GM10847 (cell line): Measurements from ENCODE around the gene TSHZ3.

Source experiments
- POLR2A ChIP-seq: IDR thresholded peaks from 2 replicates; pipeline ENCODE4 v1.6.1; 2011; ENCODE audit not compliant: insufficient read length; ENCODE audit errors: extremely low read depth

TSHZ3 gene

DNA sequence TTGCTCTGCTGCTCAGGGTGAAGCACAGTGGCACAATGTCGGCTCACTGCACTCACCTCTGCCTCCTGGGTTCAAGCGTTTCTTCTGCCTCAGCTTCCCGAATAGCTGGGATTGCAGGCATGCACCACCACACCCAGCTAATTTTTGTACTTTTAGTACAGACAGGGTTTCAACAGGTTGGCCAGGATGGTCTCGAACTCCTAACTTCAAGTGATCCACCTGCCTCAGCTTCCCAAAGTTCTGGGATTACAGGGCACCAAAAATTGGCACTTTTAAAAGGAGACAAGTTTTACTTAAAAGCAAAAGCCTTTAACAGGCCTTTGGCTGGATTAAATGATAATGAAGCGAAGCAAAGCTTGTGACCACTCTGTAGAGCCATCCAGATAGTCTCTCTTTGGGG lies 12.5 kb upstream of the TSHZ3 start:
- TF ChIP-seq POLR2A, result no peak

DNA sequence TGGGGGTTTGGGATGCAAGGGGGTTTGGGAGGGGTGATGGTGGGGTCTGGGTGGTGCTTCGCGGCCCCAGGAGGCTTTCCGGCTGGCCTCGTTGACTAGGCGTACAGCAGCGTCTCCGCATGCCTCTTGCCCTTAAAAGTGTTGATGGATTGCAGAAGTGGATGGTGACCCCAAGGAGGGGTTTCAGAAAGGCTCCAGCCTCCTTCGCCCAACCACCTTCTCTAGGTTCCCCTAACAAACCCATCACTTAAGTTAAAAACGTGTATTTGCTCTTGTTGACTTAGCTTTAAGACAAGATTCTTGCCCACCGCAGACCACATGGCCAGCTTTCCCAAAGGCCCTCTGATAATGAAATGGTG lies 8.1 kb upstream of the TSHZ3 start:
- no peak for TF ChIP-seq POLR2A

DNA sequence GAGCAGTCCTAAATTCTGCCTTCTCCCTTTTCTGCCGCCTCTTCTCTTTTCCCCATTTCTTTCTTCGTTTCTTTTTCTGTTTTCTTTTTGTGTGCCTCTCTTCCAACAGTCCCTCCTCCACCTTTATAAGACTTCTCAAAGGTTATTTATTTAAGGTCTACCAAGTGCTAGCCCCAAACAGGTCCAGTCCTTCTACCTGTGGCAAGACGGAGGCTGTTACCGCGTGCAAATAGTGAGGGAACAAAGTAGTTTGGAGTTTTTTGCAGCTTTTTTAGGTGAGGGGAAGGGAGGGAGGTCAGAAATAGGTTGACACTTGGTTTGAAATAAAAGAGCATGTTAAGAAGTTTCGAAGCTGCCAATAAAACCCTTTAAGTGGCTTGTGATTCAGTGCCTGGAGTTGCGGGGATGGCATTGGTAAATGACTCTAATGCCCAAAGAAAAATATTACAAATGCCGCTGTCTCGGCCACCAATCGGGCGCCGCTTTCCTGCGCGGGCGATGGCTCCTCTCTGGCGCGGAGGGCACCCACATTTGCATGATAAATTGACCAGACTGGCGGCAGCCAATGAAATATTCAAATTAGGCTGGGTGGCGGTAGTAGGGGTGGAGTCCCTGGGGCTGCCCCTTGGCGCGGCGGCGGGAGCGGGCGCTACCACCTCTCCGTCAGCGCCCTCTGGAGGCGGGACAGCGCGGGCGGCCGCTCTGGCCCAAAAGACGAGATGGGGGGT lies 7.5 kb upstream of the TSHZ3 start:
- TF ChIP-seq POLR2A, result no peak

DNA sequence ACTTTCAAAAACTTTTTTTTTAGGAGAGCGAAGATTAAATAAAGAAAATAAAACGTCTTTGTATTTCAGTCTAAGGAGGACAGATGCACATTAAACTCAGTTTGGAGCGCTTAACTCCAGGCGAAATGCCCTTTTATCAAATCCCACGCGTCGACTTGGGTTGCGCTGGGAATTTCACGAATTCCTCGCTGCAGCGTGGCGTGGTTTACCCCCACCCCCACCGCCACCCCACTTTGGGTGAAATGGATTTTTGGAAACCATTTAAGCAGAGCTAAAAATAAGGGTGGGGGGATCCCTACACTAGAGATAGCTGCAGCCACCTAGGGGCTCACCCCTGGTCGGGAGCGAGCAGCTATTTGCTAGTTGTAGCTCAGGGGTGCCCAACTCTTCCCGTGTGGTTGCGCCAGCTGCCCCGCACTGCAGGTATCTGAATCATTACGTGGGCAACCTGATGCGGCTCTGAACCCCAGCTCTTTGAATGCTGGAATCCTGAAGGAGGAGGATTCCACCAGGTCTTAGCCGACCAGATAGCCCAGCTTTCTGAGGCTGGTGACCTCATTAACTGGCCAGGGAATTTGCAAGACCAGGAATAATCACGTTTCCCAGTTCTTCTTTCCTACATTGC lies 6.5 kb upstream of the TSHZ3 start:
- TF ChIP-seq POLR2A, result no peak

DNA sequence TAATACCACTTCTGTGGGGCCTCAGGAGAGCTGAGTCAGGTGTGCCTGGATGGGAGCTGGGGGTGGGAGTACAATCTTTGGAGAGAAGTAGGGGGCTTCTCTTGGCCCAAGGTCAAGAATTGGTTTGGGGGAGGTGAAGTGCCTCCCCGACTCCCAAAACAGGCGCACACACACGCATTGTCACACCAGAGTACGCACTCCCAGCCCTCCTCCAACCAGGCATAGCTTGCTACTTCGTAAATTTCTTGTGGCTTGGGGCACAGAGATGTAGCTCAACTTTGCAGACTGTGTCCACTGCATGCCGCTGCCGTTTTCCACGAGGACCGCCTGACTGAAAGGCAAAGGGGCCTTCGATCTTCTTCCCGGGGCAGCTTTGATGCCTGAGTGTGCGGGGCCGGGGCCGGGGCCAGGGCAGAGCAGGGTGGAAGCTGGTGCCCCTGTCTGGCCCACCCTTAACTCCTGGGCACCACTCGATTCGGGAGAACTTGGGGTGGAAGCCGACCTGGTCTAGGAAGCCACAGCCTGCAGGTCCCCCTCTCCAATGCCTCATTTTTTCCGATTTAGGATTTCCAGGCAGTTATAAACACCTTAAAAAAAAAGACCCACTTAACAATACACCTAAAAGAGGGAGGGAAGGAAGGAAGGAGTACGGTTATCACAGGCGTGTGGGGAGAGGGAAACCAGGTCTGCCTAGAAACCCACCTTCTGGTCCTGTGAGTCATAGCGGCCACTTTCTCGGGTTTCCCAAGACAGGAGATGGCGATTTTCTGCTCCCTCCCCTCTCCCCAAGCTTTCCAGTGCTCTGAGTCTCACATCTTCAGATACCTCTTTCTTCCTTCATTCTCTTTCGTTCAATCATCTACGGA lies 5.8 kb upstream of the TSHZ3 start:
- no peak for TF ChIP-seq POLR2A

DNA sequence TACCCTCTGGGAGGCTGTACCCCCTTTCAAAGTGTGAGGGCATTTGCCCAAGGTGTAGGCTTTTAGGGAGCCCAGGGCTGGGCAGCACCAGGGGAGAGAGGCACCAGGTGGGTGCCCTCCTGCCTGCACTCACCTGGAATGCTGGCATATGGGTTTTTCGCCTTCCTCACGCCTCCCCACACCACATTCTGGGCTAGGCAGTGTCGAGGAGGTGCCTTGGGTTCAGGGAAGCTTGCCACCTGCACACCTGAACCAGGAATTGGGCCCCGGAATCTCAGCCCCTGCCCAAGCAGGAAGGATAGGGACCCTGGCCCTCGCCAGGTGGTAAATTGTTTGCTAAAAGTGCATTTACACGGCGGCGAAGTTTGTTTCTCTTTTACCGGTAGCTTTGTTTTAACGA lies 5.1 kb upstream of the TSHZ3 start:
- TF ChIP-seq POLR2A, result no peak

DNA sequence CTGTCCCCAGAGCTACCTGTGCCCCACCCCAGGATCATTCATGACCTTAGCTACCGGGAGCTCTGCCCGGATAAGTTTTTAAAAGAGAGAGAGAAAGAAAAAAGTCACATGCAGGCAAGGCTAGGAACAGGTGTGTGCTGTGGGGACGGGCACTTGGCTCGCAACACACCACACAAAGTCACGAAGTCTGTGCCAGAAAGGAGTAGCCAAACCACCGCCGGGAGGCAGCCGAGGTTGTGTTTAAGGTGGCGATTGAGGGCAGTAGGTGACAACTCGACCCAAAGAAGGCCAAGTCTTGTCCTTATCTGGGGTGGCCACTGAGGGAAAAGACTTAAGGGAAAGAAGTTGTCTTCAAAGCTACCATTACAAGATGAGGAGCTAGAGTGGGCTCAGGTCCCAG lies 4.6 kb upstream of the TSHZ3 start:
- TF ChIP-seq POLR2A, result no peak

DNA sequence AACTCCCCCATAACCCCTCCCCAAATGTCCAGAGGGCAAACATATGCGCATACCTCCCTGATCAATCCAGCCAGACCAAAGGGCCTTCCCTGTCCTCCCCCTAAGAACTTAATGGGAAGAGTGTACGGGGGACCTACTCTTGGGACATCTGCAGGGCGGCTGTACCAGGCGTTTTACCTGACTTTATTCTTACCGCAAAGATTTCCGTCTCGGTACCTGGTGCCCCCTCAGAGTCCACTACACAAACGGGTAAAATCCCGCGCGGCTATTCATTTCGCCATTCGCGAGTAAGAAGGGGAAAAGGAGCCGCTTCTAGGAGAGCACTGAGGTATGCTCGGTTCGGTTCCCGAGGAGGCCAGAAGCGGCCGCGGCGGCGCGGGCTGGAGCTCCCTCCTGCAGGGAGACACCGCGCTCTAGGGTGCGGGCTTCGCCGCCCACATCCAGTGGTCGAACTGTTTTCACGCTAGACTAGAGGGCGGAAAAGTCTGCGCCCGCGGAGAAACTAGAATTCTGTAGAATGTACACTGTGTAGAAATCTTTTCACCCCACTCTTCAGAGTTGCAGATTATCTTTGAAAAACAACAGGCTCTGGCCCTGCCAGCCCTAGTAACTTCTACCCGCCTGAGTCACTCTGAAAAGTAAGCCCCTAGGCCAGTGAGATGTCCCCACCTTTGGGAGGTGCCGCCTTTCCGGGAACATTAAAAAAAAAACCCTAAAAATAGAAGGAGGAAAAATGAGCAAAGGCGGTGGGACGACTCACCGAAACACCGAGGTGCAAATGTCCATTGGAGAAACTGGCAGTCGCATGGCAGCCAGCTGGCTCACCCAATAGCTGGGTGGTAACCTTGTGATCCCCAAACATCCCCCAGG lies 3.8 kb upstream of the TSHZ3 start:
- TF ChIP-seq POLR2A, result no peak

DNA sequence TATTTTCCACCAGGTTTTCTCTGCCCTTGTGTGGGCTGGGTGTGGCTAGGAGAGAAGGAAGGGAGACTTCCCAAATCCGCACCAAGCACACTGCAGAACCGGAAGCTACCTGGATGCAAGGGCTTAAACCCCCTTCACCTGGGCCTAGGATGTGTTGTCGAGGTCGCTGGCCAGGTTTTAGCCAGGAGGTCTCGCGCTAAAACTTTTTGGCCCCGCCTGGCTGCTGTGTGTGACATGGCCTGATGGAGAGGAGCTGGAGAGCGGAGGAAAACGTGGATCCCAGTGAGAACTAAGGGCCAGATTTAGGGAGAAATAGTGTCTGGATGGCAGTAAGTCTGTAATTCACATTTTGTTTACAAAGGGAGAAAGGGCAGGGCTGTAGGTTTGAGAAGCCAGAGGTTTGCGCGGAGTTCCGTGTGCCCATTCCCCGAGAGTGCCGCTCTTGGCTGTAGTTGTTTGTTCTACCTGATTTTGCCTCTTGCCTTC lies 3.1 kb upstream of the TSHZ3 start:
- TF ChIP-seq POLR2A, result no peak

DNA sequence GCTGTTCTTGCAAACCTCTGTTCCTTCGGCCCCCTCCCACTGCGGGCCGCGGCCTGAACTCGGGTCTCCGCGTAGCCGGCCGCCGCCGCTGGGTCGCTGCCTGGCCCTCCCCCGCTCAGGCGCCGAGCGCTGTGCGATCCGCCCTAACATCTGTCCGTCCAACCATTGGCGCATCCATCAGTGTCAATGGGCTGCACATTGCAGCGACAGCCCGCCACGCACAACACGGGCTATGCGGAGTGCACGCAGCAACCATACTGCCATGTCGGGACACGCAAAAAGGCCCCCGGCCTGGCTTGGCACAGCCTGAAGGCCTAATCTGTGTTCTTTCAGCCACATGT lies 2.6 kb upstream of the TSHZ3 start:
- TF ChIP-seq POLR2A, result no peak

DNA sequence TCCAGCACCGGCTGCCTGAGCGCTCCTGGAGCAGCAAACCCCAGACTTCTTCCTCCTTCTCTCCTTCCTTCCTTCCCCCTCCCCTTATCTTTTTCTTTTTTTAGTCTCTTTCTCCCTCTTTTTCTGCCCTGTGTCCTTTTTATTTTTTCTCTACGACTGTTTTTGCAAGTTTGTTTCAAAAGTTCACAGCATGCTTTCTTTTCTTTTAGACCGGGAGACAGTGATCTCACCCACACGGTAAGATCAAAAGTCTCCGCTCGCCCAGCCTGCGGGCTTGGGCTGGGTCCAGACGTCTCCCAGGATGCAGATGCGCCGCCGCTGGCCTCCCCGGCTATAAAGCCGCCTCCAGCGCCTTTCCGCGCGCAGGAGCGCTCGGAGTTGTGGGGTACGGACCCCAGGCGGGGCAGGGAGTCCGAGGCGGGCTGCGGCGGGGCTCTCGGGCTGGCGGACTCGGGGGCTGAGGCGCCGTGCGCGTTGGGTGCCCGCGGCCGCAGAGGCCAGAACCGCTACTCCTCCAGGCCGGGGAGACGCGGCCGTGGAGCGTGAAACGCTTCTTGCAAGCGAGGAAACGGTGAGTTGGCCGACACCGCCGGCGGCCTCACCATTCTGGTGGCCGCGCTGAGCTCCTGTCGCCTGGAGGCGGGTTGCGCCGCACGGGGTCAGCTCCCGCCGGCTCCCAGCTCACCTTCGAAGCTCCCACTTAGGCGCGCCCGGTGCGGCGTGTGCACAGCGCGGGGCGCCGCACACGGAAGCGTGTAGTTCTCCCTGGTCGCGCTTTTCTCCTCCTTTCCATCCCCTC lies 2.0 kb upstream of the TSHZ3 start:
- no peak for TF ChIP-seq POLR2A

DNA sequence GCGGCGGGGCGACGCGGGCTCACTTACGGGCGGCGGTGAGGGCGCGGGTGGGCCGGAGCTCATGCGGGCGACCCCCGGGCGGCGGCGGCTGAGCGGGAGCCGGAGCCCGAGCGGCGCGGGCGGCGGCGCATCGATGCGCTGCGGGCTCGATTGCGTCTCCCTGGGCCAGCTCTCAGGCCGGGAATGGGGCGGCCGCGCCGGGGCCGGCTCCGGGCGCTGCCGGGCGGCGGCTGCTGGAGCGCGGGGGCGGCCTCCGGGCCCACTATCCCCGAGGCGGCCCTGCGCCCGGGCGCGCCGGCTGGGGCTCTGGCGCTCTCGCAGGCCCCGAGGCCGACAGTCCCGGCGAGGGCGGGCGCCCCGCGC lies 1.4 kb upstream of the TSHZ3 start:
- TF ChIP-seq POLR2A, result no peak

DNA sequence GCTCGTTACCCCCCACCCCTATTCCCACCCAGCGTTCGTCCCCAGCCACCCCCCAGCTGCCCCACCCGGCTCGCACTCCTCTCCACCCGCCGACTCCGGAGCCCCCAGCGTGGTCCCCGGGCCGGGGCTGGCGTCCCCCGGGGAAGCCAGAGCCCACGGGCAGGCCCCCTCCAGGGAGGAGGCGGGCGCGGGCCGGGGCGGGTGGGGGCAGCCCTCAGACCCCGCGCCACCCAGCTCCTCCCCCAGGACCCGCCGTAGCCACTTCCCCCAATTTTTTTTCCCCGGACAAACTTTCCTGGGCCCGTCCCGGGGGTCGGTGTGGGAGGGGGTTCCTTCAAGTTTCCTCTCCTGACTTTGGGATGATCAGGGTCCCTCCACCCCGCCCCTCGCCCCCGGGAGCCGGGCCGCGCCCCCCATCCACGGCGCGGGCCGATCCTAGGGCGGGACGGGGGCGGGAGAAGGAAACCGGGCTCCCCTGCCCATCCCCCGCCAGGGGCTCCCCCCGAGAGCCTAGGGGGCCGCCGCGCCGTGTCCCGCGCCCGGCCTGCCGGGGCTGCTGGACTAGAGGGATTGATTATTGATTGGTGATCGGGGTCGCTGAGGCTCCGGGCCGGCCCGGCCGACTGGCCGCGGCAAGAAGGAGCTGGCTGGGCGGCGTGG lies 927 bp upstream of the TSHZ3 start:
- no peak for TF ChIP-seq POLR2A
